ENCODE measurements around the gene FRAS1.
"Not testable (repeated sequence)": the region's sequence is repeated elsewhere in the genome, so short reads cannot be mapped to it uniquely, and the experiment has no call there.

The FRAS1 gene

GRCh38 chr4:78299565-78299972, 242.4 kb downstream of the FRAS1 start:
- TF ChIP-seq CTCF (IDR thresholded peaks at IDR 0.05; ENCODE audit: low read depth, low read length): no peak
- H3K4me3 ChIP-seq (ENCODE audit: low read depth, low read length): no peak overlapping the region

GRCh38 chr4:78307263-78307662, 250.1 kb downstream of the FRAS1 start:
- not testable (repeated sequence) for H3K4me3 ChIP-seq (ENCODE audit: low read depth, low read length)

- no peak overlapping the region for H3K4me3 ChIP-seq (ENCODE audit: low read depth, low read length)
- no peak for TF ChIP-seq CTCF (IDR thresholded peaks at IDR 0.05; ENCODE audit: low read depth, low read length)
Observed at GRCh38 chr4:78308517-78308916, 251.4 kb downstream of the FRAS1 start.

GRCh38 chr4:78309352-78309751, 252.2 kb downstream of the FRAS1 start:
- no peak overlapping the region for H3K4me3 ChIP-seq (ENCODE audit: low read depth, low read length)
- no peak for TF ChIP-seq CTCF (IDR thresholded peaks at IDR 0.05; ENCODE audit: low read depth, low read length)

GRCh38 chr4:78310007-78310739, 253.1 kb downstream of the FRAS1 start:
- TF ChIP-seq CTCF (IDR thresholded peaks at IDR 0.05; ENCODE audit: low read depth, low read length): no peak
- no peak overlapping the region for H3K4me3 ChIP-seq (ENCODE audit: low read depth, low read length)

- H3K4me3 ChIP-seq (ENCODE audit: low read depth, low read length): no peak overlapping the region
- TF ChIP-seq CTCF (IDR thresholded peaks at IDR 0.05; ENCODE audit: low read depth, low read length): no peak
Observed at GRCh38 chr4:78310740-78311115, 253.6 kb downstream of the FRAS1 start.

GRCh38 chr4:78311306-78311705, 254.2 kb downstream of the FRAS1 start:
- no peak overlapping the region for H3K4me3 ChIP-seq (ENCODE audit: low read depth, low read length)
- no peak for TF ChIP-seq CTCF (IDR thresholded peaks at IDR 0.05; ENCODE audit: low read depth, low read length)
